Activated CD4-positive, alpha-beta T cell treated with anti-CD3 and anti-CD28 coated beads, Interleukin-2, amount 50 U/mL, for 48 hours (primary cell): Measurements from ENCODE around the gene DMD.

ENCODE experiments used
- DNase-seq, 2 experiments: peaks; one replicate each; pipeline ENCODE4 v3.0.0-alpha.2; 2020

The DMD gene

DNA sequence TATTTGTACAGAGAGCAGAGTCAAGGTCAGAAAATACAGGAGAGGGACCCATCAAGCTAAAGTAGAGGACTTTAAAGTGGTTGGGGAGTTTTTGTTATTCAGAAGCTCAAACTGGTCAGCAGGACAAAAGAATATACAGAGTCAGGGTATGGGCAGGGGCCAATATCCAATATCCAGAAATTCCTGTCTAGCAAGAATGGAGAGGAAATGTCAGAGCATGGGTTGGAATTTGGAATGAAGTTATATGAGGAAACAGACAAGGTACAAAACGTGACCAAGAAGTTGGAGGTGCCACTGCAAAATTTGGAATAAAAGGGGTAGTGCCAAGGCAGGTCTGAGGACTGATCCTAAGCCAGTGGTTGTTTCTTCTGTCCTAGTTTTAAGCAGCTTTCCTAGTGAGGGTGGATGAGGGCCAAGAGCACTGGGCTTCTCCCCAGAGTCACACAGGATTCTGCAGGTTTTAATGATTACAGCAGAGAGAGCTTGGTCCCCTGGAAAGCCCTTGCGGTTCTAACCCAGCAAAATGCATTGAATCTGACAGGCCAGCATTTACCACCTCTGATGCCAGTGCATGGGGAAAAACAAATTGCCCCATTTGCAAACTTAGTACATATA lies 1834.8 kb downstream of the DMD start:
- no peak for DNase-seq

DNA sequence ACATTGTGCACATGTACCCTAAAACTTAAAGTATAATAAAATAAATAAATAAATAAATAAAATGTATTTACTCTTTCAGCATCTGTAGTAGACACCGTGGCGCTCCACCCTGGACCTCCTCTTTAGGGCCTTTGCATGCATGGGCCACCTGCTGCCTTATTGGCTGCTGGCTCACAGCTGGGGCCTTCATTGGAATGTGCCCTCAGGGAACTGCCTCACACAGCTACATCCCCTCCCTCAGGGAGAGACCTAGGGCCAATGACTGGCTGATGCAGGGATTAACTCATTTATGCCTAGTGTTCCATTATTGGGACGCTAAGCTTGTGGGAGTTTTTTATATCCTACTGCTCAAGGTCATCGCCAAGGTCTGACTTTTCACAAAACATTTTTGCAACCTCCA lies 1836.6 kb downstream of the DMD start:
- DNase-seq: no peak

DNA sequence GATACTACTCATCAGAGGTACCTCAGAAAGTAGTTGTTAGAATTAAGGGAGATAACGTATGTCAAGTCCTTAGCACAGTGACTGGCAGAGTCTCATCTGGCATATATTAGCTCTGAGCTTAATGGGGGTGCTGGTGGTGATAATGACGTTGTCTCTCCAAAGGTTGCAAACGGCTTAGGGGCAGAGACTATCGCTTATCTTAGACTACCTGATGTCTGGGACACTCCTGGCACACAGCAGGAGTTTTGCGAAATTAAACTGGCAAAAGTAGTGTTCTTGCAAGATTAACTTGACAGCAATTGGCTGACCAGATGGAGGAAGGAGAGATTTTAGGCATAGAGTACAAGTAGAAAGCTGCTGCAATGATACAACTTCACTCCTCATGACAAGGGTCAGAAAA lies 1839.4 kb downstream of the DMD start:
- no peak for DNase-seq

DNA sequence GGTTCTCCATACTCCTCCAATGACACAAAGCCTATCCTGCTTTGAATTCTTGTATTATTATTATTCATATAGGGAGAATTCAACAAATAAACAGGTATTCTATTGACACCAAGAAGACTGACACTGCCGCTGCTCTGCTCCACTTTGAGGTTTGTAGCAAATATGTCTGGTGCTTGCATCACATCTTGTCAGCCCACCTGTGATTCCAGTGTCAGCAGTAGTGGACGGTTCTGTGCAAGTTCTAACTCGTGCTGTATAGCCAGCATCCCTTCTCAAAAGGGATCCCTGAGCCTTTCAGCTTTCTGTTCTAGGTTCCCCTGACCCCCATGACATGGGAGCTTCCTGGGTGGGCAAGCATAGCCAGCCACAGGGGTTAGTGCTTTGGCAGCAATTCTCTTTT lies 1843.5 kb downstream of the DMD start:
- DNase-seq: no peak

DNA sequence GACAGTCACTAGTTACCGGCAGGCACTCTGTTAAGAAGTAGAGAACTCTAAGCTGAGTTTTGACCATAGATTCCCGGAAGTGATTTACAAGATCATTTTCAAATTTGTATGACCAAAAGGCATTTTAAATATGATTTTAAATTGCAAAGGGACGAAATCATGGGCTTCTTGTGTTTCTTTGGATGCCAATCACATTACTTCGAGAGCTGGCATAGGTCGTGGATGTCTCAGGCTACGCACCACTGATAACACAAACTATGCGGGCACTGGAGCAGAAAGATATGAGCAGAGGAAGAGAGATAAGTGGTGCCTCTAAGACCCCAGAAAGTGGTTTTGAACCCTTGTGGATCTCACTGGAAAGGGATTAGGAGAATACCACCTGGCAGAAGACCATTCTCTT lies 1845.3 kb downstream of the DMD start:
- DNase-seq: no peak

DNA sequence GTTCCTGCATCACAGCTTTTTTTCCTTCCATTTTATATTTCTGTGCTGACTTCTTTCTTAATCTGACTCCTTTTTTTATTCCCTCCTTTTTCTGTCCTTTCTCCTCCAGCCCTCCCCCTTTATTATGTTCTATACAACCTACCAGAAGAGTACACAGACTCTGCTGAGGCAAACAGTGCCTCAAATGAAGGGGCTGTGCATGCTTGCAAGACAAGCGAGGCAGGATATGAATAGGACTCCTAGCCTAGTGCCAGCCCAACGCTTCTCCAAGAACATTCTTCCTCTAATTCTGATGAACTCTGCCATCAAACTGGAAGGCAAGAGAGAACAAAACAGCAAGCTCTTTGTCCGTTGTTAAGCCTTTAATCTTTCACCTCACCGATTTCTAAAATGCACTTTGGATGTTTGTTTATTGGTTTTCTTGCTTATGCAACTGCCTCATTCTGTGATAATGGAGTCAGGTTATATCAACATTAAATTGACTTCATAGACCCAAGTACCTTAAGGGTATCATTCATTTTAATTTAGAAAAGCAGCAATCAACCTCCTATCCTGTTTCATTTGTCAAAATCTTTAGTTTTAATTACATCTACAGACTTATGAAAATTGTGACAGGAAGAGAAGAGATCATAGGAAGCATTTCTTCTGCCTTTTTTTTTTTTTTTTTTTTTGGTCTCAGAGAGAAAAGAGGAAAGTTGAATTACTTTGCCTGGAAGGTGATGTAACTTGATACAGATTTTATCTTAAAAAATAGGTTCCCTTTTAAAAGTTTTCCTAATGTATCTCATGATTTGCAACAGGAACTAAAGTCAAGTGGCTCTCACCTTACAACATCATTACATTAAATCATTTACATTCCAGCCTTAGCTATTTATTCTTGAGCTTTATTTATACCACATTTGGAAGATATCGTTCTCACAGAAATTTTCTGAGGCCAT lies 1854.8 kb downstream of the DMD start:
- DNase-seq: no peak

DNA sequence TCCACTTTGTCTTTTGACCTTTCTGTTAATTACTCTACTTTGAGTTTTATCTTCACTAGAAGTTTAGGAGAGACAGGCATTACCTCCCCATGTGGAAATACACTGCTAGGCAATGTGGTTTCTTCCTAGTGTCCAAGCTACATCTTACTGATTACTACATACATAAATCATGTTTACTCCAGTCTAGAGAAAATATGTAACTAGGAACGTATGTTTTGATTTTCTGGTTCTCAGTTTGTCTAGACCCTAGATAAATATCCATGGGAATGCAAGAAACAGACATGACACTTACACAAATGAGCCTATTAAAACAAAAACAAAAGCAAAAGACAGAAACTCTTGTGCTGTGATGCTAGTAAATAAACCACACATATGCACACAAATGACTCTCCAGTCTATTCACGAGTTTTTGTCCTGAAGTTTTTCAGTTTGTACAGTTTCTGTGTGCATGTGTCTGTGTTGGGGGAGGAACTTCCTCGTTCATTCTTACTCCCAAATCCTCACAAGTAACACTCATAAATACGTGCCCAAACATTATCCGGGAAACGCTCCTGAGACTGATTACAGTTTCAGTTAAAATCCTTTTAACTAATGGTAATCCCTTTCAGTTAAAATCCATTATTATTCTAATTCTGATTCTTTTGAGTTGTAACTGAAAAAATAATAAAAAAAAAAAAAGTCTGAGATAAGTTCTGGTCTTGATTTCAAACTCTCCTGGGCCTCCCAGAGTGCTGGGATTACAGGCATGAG lies 1856.0 kb downstream of the DMD start:
- DNase-seq: no peak

DNA sequence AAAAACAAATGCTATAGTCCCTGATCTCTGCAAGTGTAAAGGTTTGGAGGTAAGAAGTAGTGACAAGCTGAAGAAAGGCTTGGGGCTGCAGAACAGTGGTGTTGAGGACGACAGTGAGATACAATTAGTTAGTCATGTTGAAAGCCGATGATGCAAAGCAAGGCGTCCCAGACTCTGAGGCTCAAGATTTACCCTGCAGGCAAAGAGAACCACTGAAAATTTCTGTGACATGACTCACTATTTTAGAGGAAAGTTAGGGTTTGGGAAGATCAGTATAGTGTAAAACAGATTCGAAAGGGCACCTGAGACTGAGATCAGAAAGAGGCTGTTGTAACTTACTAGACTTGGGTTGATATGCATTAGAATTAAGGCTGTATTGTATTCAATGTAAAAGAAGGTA lies 1858.3 kb downstream of the DMD start:
- no peak for DNase-seq

DNA sequence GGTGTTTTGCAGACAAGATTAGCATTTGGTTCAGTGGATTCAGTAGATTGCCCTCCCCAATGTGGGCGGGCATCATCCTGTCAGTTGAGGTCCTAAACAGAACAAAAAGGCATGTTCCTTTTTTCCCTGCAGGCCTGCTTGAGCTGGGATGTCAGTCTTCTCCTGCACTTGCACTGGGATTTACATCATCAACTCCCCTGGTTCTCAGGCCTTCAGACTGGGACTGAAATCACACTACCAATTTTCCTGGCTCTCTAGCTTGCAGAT lies 1860.6 kb downstream of the DMD start:
- no peak for DNase-seq

DNA sequence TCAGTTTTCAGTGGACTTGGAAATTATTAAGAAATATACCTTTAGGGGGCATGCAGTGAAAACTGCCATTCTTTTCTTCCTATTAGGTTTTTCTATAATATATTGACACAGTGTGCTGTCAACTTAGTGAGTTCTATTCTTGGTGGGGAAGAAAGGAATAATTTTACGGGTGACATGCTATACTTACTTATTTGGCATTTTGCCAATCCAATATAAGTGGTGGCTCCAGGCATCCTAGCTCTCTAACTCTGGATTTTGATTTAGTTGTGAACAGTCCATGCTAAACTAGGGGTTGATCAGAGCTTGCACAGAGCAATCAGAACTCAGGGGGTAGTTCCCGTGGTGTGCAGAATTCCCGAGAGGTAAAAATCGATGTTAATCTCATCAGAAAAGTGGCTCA lies 1861.8 kb downstream of the DMD start:
- DNase-seq: no peak

DNA sequence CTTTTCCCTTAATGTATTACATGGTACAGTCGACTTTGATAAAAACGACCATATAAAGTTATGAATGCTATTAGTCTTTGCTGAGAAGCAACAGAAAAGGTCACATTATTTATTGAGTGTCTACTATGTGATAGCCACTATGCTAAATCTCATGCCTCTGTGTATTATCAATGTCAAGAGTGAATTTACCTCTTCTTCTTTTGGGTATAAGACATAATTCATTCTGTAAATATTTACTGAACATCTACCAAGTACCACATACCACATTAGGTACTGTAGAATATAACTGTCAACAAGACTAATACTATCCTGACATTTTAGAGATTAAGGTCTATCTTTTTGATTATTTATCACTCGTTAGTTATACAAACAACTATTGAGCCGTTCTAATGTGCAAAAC lies 1870.8 kb downstream of the DMD start:
- DNase-seq: no peak

DNA sequence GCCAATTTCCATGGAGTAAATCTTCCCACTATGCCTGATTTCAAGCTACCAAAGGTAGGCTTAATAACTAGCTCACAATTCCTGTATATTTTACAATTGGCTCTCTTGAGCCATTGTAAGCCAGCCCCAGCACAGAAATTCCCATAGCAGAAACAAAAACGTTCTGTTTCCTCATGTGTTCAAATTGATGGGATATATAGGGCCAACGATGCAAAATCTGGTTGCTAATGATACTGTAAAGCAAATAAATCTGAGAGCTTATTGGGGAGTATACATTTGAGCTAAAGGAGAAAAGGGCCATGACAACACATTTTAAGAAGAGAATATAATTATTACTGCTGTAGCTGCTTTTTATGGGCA lies 1872.4 kb downstream of the DMD start:
- DNase-seq: no peak

DNA sequence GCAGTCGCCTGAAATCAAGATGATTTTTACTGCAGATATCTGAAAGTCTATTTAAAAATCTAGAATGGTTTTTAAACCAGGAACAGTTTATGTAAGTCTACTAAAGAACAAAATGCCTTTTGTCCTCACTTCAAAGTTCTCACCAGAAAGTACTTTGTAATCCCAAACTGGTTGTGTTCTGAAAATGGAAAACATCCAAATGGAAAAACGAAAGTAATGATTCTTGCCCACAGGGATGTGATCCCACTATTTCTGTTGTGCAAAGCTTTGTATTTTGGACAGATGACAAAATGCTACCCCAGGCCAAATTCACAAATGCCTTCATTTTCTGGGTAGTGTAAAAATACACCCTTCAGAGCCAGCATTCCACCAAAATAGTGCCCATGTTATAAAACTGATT lies 1874.0 kb downstream of the DMD start:
- no peak for DNase-seq

DNA sequence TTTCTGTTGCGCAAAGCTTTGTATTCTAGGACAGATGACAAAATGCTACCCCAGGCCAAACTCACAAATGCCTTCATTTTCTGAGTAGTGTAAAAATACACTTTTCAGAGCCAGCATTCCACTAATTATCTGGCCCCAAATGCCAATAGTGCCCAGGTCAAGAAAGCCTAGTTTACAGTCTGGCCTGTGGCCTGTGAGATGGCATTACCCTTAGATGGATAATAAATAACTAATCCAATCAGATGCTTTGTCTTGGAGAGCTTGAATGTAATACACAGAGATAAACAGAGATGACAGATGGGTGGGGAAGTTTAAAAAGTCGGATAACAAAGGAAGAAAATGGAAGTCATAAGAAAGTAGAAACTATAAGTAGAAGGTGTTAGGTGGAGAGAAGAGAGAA lies 1874.9 kb downstream of the DMD start:
- DNase-seq: no peak

DNA sequence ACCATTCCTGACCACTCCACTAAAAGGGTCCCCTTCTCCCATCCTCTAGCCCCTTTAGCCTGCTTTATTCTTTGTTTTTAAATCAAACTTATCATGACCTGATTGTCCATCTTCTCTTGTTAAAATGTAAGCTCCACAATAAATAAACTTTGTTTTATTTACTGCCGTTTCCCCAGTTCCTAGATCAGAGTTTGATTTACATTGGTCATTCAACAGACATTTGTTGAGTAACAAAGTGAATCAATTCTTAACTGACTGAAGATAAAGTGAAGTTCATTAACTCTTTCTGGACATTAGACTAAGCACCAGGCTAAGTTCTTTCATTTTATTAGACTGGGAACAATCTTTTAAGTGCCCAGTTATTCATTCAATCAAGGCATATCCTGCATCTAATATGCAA lies 1876.4 kb downstream of the DMD start:
- no peak for DNase-seq

DNA sequence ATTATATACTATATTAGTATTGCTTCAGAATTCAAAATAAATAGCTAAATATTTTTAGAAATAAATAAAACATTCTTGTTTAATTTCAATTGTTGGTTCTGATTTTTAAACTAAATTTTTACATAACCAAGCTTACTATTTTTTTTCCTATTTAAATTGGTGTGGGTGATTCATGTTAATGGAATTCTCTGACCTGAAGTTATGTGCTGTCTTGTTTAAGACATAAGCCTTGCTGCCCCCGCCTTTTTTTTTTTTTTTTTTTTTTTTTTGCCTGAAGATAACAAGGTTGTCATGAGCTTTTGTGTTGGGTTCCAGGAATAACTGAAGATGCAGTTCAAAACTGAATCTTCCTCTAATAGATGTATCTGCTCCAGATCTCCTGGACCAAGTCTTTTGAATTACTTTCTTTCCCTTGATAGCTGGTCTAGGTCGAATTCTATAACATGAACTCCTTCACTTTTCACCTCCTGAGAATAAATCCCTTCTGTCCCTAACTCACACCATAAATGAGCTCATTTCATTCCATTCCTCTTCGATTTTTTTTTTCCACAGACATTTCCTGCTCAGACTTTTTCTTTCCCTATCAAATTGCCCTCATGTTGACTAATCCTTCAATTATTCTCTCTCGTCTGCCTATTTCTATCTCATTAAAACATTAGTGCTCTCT lies 1878.1 kb downstream of the DMD start:
- no peak for DNase-seq

DNA sequence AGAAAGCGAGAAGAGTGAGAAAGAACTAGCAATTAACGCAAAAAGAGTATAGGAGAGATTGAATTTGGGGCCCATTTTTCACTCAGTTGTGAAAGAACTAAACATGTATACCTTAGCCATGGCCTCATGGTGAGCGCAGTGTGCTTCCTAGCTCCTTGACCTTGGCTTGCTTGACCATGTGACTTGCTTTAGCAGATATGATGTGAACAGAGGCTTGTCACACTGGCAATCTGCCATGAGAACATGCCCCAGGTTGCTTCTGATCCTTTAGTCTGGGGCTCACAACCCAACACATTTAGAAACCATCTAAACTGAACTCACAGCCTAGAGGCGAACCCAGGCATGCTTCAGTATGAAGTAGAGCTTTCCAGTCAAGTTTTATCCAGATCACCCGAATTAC lies 1879.4 kb downstream of the DMD start:
- no peak for DNase-seq

DNA sequence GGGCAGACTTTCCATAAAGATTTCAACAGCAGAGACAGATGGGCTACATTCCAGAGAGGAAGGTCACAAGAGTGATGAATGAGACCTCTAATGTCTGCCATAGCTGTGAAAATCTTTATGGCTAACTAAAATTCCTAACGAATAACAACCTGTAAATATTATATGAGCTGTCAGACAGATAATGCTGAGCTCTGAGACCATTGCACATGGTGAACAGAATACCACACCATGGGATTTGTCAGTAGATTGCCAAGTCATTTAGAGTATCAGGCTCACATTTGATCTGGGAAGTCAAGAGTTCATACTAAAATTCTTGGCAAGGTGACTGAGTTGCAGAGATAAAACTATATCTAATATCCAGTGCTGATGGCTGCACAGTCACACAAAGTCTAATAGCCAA lies 1880.3 kb downstream of the DMD start:
- no peak for DNase-seq

DNA sequence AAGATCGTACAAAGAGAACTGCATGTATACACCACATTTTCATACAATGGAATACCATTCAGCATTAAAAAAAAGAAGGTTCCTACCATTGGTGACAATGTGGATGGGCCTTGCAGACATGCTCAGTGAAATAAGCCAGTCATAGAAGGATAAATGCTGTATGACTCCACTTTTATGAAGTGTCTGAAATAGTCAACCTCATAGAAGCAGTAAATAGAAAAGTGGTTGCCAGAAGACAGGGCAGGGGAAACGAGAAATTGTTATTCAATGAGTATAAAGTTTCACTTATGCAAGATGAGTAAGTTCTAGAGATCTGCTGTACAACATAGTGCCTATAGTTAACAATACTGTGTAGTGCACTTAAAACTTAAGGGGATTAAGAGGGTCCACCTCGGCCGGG lies 1882.1 kb downstream of the DMD start:
- no peak for DNase-seq

DNA sequence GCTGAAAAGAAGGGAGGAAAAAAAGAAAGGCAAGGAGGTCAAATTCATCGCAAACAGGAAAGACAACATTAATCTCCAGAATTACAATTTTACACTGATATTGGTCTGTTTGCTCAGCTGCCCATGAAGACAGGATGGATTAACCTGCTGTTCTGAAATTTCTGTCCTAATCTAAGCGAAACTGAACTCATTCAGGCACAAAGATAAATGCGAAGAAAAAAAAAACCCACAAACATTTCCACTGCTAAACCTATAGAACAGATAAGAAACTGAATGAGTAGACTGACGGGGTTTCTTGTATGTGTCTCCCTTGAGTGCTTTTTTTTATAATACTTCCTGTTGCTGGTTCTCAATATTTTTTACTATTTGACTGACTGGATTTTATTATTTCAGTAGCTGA lies 1887.7 kb downstream of the DMD start:
- DNase-seq: no peak

DNA sequence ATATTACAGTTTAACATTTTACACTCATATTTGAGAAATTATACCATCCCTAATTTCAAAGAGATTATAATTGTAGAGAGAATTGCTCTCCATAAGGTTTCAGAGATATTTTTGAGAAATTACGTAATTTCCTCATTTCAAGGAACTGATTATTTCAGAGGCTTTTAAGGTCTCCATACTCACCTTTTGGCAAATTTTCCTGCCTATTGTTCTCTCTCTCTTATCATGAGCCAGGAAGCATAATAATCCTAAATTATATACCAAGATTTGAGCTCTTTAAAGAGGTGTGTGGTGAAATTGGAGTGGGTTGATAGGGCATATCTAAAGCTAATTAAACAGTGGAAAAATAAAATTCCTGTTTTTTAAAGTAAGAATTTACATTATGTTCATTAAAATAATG lies 1890.6 kb downstream of the DMD start:
- DNase-seq: no peak

DNA sequence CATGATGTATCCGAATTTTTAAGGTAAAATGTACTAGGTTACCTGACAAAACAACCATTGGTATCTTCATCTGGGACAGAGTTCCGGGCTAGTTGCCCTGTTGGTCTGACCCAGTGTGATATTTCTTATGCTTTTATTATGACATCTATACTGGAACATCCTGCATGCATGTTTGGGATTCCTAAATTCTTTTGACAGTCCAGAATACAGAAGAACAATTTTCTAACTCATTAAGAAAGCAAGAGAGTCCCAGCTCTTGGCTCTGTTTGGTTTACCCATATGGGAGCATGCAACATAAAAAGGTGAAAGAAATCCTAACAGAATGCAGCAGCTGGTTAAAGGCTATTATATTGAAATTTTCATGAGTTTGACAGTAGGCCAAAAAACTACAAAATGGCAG lies 1891.8 kb downstream of the DMD start:
- DNase-seq: no peak

DNA sequence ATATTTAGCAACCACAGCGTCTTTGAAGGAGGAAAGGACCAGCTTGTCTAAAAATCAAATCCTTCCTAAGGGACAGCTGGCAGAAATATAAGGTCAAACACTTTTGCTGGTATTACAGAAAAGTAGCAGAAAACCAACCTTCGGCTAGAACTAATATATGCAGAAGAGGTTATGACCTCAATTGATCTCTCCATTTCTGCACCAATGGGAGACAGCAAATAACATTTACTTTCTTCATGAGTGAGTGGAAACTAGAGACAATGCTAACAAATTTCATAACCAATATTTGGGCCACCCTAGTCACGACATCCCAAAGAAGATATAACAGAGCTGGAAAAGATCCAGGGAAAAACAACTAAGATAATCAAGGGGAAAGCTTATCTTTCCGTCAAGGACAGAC lies 1892.5 kb downstream of the DMD start:
- DNase-seq: no peak
